ENCODE results near the gene USP17L29. TPM values are rescaled to one million over a fixed set of nuclear protein-coding genes. Genes with fewer than 3 reads are reported as not detected.

Gene USP17L29, protein sequence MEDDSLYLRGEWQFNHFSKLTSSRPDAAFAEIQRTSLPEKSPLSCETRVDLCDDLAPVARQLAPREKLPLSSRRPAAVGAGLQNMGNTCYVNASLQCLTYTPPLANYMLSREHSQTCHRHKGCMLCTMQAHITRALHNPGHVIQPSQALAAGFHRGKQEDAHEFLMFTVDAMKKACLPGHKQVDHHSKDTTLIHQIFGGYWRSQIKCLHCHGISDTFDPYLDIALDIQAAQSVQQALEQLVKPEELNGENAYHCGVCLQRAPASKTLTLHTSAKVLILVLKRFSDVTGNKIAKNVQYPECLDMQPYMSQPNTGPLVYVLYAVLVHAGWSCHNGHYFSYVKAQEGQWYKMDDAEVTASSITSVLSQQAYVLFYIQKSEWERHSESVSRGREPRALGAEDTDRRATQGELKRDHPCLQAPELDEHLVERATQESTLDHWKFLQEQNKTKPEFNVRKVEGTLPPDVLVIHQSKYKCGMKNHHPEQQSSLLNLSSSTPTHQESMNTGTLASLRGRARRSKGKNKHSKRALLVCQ
- total RNA-seq: not detected in 2 replicates

DNA sequence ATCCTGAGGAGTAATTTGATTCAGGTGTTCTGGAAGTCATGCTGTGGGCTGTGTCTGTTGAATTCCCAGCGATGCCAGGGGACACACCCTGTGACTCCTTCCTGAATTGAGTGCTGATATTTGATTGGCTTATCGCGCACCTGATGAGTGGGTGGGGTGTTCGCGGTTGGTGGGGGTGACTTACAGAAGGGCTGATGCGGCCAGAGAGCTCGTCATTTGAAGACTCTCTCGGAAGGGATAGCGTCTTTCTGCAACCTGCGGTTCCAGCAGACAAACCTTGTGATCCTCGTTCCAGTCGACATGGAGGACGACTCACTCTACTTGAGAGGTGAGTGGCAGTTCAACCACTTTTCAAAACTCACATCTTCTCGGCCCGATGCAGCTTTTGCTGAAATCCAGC is at the start of gene USP17L29:
TSS of gene USP17L29 (plus strand) at position 301 of the 400 bp plus-strand sequence. CDS start at position 301, 0 bp downstream.

DNA sequence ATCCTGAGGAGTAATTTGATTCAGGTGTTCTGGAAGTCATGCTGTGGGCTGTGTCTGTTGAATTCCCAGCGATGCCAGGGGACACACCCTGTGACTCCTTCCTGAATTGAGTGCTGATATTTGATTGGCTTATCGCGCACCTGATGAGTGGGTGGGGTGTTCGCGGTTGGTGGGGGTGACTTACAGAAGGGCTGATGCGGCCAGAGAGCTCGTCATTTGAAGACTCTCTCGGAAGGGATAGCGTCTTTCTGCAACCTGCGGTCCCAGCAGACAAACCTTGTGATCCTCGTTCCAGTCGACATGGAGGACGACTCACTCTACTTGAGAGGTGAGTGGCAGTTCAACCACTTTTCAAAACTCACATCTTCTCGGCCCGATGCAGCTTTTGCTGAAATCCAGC is 28.6 kb upstream of the USP17L29 start, which contains the start of gene USP17L24:
TSS of gene USP17L24 (plus strand) at position 301 of the 400 bp plus-strand sequence. CDS start at position 301, 0 bp downstream.

DNA sequence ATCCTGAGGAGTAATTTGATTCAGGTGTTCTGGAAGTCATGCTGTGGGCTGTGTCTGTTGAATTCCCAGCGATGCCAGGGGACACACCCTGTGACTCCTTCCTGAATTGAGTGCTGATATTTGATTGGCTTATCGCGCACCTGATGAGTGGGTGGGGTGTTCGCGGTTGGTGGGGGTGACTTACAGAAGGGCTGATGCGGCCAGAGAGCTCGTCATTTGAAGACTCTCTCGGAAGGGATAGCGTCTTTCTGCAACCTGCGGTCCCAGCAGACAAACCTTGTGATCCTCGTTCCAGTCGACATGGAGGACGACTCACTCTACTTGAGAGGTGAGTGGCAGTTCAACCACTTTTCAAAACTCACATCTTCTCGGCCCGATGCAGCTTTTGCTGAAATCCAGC is 23.8 kb upstream of the USP17L29 start, which contains the start of gene USP17L25:
TSS of gene USP17L25 (plus strand) at position 301 of the 400 bp plus-strand sequence. CDS start at position 301, 0 bp downstream.

DNA sequence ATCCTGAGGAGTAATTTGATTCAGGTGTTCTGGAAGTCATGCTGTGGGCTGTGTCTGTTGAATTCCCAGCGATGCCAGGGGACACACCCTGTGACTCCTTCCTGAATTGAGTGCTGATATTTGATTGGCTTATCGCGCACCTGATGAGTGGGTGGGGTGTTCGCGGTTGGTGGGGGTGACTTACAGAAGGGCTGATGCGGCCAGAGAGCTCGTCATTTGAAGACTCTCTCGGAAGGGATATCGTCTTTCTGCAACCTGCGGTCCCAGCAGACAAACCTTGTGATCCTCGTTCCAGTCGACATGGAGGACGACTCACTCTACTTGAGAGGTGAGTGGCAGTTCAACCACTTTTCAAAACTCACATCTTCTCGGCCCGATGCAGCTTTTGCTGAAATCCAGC is 19.1 kb upstream of the USP17L29 start, which contains the start of gene USP17L26:
TSS of gene USP17L26 (plus strand) at position 301 of the 400 bp plus-strand sequence. CDS start at position 301, 0 bp downstream.

DNA sequence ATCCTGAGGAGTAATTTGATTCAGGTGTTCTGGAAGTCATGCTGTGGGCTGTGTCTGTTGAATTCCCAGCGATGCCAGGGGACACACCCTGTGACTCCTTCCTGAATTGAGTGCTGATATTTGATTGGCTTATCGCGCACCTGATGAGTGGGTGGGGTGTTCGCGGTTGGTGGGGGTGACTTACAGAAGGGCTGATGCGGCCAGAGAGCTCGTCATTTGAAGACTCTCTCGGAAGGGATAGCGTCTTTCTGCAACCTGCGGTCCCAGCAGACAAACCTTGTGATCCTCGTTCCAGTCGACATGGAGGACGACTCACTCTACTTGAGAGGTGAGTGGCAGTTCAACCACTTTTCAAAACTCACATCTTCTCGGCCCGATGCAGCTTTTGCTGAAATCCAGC is 14.3 kb upstream of the USP17L29 start, which contains the start of gene USP17L5:
TSS of gene USP17L5 (plus strand) at position 301 of the 400 bp plus-strand sequence. CDS start at position 301, 0 bp downstream.

DNA sequence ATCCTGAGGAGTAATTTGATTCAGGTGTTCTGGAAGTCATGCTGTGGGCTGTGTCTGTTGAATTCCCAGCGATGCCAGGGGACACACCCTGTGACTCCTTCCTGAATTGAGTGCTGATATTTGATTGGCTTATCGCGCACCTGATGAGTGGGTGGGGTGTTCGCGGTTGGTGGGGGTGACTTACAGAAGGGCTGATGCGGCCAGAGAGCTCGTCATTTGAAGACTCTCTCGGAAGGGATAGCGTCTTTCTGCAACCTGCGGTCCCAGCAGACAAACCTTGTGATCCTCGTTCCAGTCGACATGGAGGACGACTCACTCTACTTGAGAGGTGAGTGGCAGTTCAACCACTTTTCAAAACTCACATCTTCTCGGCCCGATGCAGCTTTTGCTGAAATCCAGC is 9.6 kb upstream of the USP17L29 start, which contains the start of gene USP17L27:
TSS of gene USP17L27 (plus strand) at position 301 of the 400 bp plus-strand sequence. CDS start at position 301, 0 bp downstream.

DNA sequence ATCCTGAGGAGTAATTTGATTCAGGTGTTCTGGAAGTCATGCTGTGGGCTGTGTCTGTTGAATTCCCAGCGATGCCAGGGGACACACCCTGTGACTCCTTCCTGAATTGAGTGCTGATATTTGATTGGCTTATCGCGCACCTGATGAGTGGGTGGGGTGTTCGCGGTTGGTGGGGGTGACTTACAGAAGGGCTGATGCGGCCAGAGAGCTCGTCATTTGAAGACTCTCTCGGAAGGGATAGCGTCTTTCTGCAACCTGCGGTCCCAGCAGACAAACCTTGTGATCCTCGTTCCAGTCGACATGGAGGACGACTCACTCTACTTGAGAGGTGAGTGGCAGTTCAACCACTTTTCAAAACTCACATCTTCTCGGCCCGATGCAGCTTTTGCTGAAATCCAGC is 4.8 kb upstream of the USP17L29 start, which contains the start of gene USP17L28:
TSS of gene USP17L28 (plus strand) at position 301 of the 400 bp plus-strand sequence. CDS start at position 301, 0 bp downstream.

DNA sequence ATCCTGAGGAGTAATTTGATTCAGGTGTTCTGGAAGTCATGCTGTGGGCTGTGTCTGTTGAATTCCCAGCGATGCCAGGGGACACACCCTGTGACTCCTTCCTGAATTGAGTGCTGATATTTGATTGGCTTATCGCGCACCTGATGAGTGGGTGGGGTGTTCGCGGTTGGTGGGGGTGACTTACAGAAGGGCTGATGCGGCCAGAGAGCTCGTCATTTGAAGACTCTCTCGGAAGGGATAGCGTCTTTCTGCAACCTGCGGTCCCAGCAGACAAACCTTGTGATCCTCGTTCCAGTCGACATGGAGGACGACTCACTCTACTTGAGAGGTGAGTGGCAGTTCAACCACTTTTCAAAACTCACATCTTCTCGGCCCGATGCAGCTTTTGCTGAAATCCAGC is 9.4 kb downstream of the USP17L29 start, which contains the start of gene USP17L30:
TSS of gene USP17L30 (plus strand) at position 301 of the 400 bp plus-strand sequence. CDS start at position 301, 0 bp downstream.

Other genes starting within 250 kb of the USP17L29 start
- gene FAM90A26, start 183.2 kb upstream of the USP17L29 start, total RNA-seq: not detected in 2 replicates
- not detected in 2 replicates for gene USP17L10, start 143.0 kb upstream of the USP17L29 start, total RNA-seq
- not detected in 2 replicates for gene USP17L11, start 138.2 kb upstream of the USP17L29 start, total RNA-seq
- not detected in 2 replicates for gene USP17L12, start 133.5 kb upstream of the USP17L29 start, total RNA-seq
- not detected in 2 replicates for gene USP17L13, start 128.7 kb upstream of the USP17L29 start, total RNA-seq
- not detected in 2 replicates for gene USP17L15, start 119.3 kb upstream of the USP17L29 start, total RNA-seq
- not detected in 2 replicates for gene USP17L17, start 109.8 kb upstream of the USP17L29 start, total RNA-seq
- gene USP17L18, start 105.0 kb upstream of the USP17L29 start, total RNA-seq: not detected in 2 replicates
- not detected in 2 replicates for gene USP17L19, start 100.3 kb upstream of the USP17L29 start, total RNA-seq
- not detected in 2 replicates for gene USP17L20, start 95.5 kb upstream of the USP17L29 start, total RNA-seq
- not detected in 2 replicates for gene USP17L21, start 90.8 kb upstream of the USP17L29 start, total RNA-seq
- not detected in 2 replicates for gene USP17L22, start 86.0 kb upstream of the USP17L29 start, total RNA-seq
- gene USP17L24, start 28.5 kb upstream of the USP17L29 start, total RNA-seq: not detected in 2 replicates
- not detected in 2 replicates for gene USP17L25, start 23.7 kb upstream of the USP17L29 start, total RNA-seq
- gene USP17L26, start 19.0 kb upstream of the USP17L29 start, total RNA-seq: not detected in 2 replicates
- gene USP17L5, start 14.2 kb upstream of the USP17L29 start, total RNA-seq: not detected in 2 replicates
- not detected in 2 replicates for gene USP17L27, start 9.5 kb upstream of the USP17L29 start, total RNA-seq
- gene USP17L28, start 4.7 kb upstream of the USP17L29 start, total RNA-seq: not detected in 2 replicates
- gene USP17L30, start 9.5 kb downstream of the USP17L29 start, total RNA-seq: not detected in 2 replicates
- not detected in 2 replicates for gene DEFB131A, start 90.8 kb downstream of the USP17L29 start, total RNA-seq